SK-N-SH treated with all-trans-retinoic acid at 6 μM for 48 hours (cell line): Measurements from ENCODE around the gene ARHGAP15.

Experiments
- ATAC-seq: fragments of 200-7000 bp; cut with Tn5 transposase; 3 replicates; pipeline ENCODE4 v1.9.1; 2020; ENCODE audit warnings: mild to moderate bottlenecking, moderate library complexity
- ARNTL ChIP-seq: fragments of 450-650 bp; formaldehyde crosslinking; IDR thresholded peaks from 2 replicates; pipeline ENCODE4 v1.5.0; 2020; ENCODE audit warnings: low read depth, mild to moderate bottlenecking, moderate library complexity, borderline replicate concordance
- BACH2 ChIP-seq: fragments of 250-450 bp; sonication (Bioruptor Pico); IDR thresholded peaks from 2 replicates; pipeline ENCODE4 v1.9.0; 2021; ENCODE audit warnings: mild to moderate bottlenecking, borderline replicate concordance
- CREB5 ChIP-seq: fragments of 250-450 bp; sonication (Bioruptor Pico); IDR thresholded peaks from 2 replicates; pipeline ENCODE4 v1.5.1; 2020; ENCODE audit warnings: low read depth, mild to moderate bottlenecking, moderate library complexity
- CSDC2 ChIP-seq: fragments of 250-450 bp; sonication (Bioruptor Pico); IDR thresholded peaks from 2 replicates; pipeline ENCODE4 v1.5.0; 2020; ENCODE audit warnings: mild to moderate bottlenecking, moderate library complexity
- CSRNP3 ChIP-seq: fragments of 250-450 bp; sonication (Bioruptor Pico); IDR thresholded peaks from 2 replicates; pipeline ENCODE4 v1.5.1; 2021; ENCODE audit warnings: mild to moderate bottlenecking, moderate library complexity
- ESRRG ChIP-seq: fragments of 250-450 bp; sonication (Bioruptor Pico); IDR thresholded peaks from 2 replicates; pipeline ENCODE4 v1.6.1; 2021; ENCODE audit warnings: mild to moderate bottlenecking
- GLIS3 ChIP-seq: fragments of 250-450 bp; sonication (Bioruptor Pico); IDR thresholded peaks from 2 replicates; pipeline ENCODE4 v1.5.0; 2020; ENCODE audit warnings: mild to moderate bottlenecking, moderate library complexity
- ISL1 ChIP-seq: fragments of 250-450 bp; sonication (Bioruptor Pico); IDR thresholded peaks from 2 replicates; pipeline ENCODE4 v2.1.2; 2022; ENCODE audit warnings: mild to moderate bottlenecking, moderate library complexity
- OSR1 ChIP-seq: fragments of 250-450 bp; sonication (Bioruptor Pico); IDR thresholded peaks from 2 replicates; pipeline ENCODE4 v1.8.0; 2022; ENCODE audit warnings: moderate library complexity, mild to moderate bottlenecking, inconsistent platforms
- PATZ1 ChIP-seq: fragments of 250-450 bp; sonication (Bioruptor Pico); IDR thresholded peaks from 2 replicates; pipeline ENCODE4 v1.8.0; 2020; ENCODE audit warnings: mild to moderate bottlenecking, moderate library complexity, borderline replicate concordance
- POU6F1 ChIP-seq: fragments of 250-450 bp; sonication (Bioruptor Pico); IDR thresholded peaks from 2 replicates; pipeline ENCODE4 v1.8.0; 2021; ENCODE audit warnings: low read depth, mild to moderate bottlenecking, moderate library complexity, borderline replicate concordance
- PPARA ChIP-seq: fragments of 250-450 bp; sonication (Bioruptor Pico); IDR thresholded peaks from 2 replicates; pipeline ENCODE4 v1.5.0; 2020; ENCODE audit warnings: mild to moderate bottlenecking, borderline replicate concordance
- RARB ChIP-seq: fragments of 250-450 bp; sonication (Bioruptor Pico); IDR thresholded peaks from 2 replicates; pipeline ENCODE4 v1.8.0; 2021; ENCODE audit warnings: mild to moderate bottlenecking, moderate library complexity
- SNAI2 ChIP-seq: fragments of 250-450 bp; sonication (Bioruptor Pico); IDR thresholded peaks from 2 replicates; pipeline ENCODE4 v1.5.0; 2020; ENCODE audit warnings: mild to moderate bottlenecking, moderate library complexity
- TCF4 ChIP-seq: fragments of 250-450 bp; sonication (Bioruptor Pico); IDR thresholded peaks from 2 replicates; pipeline ENCODE4 v1.8.0; 2021; ENCODE audit warnings: mild to moderate bottlenecking, moderate library complexity, borderline replicate concordance
- TOX ChIP-seq: fragments of 250-450 bp; sonication (Bioruptor Pico); IDR thresholded peaks from 2 replicates; pipeline ENCODE4 v1.8.0; 2021; ENCODE audit warnings: mild to moderate bottlenecking, moderate library complexity, borderline replicate concordance
- TSHZ2 ChIP-seq: fragments of 250-450 bp; sonication (Bioruptor Pico); IDR thresholded peaks from 2 replicates; pipeline ENCODE4 v1.5.0; 2020; ENCODE audit warnings: mild to moderate bottlenecking, moderate library complexity
- ZC3H10 ChIP-seq: fragments of 250-450 bp; sonication (Bioruptor Pico); IDR thresholded peaks from 2 replicates; pipeline ENCODE4 v1.5.1; 2021; ENCODE audit warnings: mild to moderate bottlenecking, moderate library complexity
- ZFP3 ChIP-seq: fragments of 250-450 bp; sonication (Bioruptor Pico); IDR thresholded peaks from 2 replicates; pipeline ENCODE4 v1.5.0; 2020; ENCODE audit warnings: mild to moderate bottlenecking, moderate library complexity
- ZFP30 ChIP-seq: fragments of 450-650 bp; formaldehyde crosslinking; IDR thresholded peaks from 2 replicates; pipeline ENCODE4 v1.5.0; 2022; ENCODE audit warnings: mild to moderate bottlenecking, moderate library complexity
- ZNF565 ChIP-seq: fragments of 450-650 bp; formaldehyde crosslinking; conservative IDR thresholded peaks from 2 replicates; pipeline ENCODE4 v1.5.0; 2020; ENCODE audit warnings: low read depth, mild to moderate bottlenecking, moderate library complexity
- ZNF70 ChIP-seq: fragments of 450-650 bp; formaldehyde crosslinking; IDR thresholded peaks from 2 replicates; pipeline ENCODE4 v1.5.0; 2020; ENCODE audit warnings: mild to moderate bottlenecking, moderate library complexity
- ZNF8 ChIP-seq: fragments of 450-650 bp; formaldehyde crosslinking; IDR thresholded peaks from 2 replicates; pipeline ENCODE4 v1.5.0; 2020; ENCODE audit warnings: mild to moderate bottlenecking, moderate library complexity

ARHGAP15 gene

GRCh38 chr2:143732871-143733270 is 603.7 kb downstream of the ARHGAP15 start:
- TF ChIP-seq TCF4 (CRISPR knock-in tag) (no peak), ZC3H10 (CRISPR knock-in tag) (no peak), SNAI2 (no peak), ZNF70 (CRISPR knock-in tag) (no peak), CSRNP3 (no peak), GLIS3 (CRISPR knock-in tag) (no peak), POU6F1 (CRISPR knock-in tag) (no peak), BACH2 (CRISPR knock-in tag) (no peak), PATZ1 (no peak), CREB5 (no peak), ZNF565 (no peak), TOX (CRISPR knock-in tag) (no peak), TSHZ2 (no peak), OSR1 (no peak), CSDC2 (CRISPR knock-in tag) (no peak), PPARA (CRISPR knock-in tag) (no peak), ZFP30 (no peak), ZFP3 (CRISPR knock-in tag) (no peak), ISL1 (CRISPR knock-in tag) (no peak), ARNTL (CRISPR knock-in tag) (no peak)
- TF ChIP-seq, all 23 proteins: peak for 0
- ATAC-seq: no peak

GRCh38 chr2:143734507-143734906 is 605.3 kb downstream of the ARHGAP15 start:
- ATAC-seq: no peak
- TF ChIP-seq CREB5 (no peak), ZNF8 (CRISPR knock-in tag) (no peak), TSHZ2 (peak; percentile 59; the same call in 1 of the 2 replicates), RARB (no peak), CSDC2 (CRISPR knock-in tag) (no peak), GLIS3 (CRISPR knock-in tag) (no peak), ESRRG (no peak), SNAI2 (no peak), ZC3H10 (CRISPR knock-in tag) (no peak), ZFP3 (CRISPR knock-in tag) (no peak), ZNF565 (no peak), ZFP30 (no peak), PPARA (CRISPR knock-in tag) (no peak), CSRNP3 (no peak), TOX (CRISPR knock-in tag) (no peak), TCF4 (CRISPR knock-in tag) (peak; percentile 86), OSR1 (no peak)
